Stimulated activated CD8-positive, alpha-beta memory T cell treated with anti-CD3 and anti-CD28 coated beads, Interleukin-4, amount 100 ng/mL, for 1 hour (primary cell): ENCODE data around the gene PDGFB.

ENCODE experiments used
- DNase-seq, 2 donors: peaks; one replicate each; pipeline ENCODE4 v3.0.0-alpha.2; 2020; ENCODE audit warnings: low read depth in 2 of 2, low spot score in 1 of 2

PDGFB gene

DNA sequence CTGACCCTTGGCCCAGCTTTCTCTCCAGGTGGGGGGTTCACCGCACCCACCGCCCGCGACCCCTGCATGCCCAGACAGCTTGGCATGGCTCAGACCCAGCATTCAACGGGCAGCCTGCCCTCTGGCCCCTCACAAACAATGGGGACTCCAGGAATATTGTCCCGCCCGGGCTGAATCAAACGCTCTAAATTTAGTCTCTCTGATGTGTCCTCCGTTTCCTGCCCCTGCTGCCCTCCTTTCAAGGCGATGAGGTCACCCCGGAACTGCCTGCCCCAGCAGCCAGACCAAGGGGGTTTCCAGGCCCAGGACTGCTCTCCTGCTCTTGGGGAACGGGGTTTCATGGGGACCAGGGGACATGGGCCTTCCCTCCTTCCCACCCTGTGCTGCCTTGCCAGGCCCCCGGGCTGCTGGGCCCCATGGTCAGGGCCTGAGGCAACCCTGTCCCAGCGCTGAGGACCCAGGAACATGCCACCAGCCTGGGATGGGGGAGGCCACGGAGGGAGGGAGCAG lies 10.1 kb upstream of the PDGFB start:
- no peak for DNase-seq

DNA sequence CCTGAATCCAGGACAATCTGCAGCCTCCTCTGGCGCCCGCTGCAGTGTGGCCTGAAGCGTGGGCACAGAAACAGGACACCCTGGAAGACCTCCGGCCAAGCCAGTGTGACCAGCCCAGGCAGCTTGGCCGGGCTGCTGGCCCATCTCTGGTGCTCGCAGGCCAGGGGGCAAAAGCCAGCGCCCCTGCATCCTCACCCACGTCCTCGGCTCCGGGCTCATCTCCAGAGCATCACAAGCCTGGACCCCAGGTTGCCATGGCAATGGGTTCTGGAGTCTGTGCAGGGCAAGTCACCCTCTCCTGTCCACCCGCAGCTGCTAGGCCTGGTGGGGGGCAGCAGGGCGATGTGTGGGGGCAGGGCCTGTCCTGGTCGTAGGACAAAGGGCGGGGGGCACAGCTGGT lies 9.3 kb upstream of the PDGFB start:
- DNase-seq: no peak

GRCh38 chr22:39253435-39254070 lies 8.8 kb upstream of the PDGFB start:
- no peak for DNase-seq

DNA sequence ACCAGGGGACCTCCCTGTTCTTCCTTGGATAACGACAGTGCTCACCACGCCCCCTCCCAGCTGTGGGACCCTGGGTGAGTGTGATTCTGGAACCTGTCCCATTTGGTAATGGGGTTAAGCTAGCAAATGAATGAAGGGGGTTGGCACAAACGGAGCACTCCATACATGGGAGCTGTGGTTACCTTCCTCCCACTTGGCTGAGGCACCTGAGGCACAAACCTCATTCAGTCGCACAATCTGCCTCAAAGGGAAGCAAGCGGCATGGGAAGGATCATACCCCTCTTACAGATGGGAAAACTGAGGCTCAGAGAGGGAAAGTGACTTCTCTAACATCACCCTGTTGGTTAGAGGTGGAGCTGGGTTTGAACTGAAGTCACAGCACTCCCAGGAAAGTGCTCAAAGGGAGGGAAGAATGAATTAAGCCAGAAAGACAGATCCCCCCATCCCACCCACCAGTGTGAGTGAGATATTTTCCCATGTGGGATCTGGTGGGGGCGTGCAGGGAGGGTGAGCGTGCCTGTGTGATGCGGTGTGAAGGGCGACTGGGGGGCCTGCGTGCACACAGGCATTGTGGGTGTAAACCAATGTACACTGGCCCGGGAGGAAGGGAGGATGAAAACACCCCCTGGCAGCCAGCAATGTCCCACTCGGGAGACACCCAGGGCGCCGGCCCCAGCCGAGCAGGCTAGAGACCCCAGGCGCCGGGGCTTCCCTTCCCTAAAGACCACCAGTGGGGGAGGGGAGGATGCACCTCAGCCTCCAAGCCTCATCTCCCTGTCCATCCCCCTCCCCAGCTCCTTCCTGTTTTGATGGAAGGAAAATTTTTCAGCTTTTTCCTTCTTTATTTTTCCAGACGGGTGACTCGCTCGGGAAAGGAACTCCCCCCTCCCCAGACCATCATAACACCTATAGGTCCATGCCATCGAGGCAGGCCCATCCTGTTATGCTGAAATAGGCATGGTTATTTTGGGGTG lies 8.0 kb upstream of the PDGFB start:
- no peak for DNase-seq

DNA sequence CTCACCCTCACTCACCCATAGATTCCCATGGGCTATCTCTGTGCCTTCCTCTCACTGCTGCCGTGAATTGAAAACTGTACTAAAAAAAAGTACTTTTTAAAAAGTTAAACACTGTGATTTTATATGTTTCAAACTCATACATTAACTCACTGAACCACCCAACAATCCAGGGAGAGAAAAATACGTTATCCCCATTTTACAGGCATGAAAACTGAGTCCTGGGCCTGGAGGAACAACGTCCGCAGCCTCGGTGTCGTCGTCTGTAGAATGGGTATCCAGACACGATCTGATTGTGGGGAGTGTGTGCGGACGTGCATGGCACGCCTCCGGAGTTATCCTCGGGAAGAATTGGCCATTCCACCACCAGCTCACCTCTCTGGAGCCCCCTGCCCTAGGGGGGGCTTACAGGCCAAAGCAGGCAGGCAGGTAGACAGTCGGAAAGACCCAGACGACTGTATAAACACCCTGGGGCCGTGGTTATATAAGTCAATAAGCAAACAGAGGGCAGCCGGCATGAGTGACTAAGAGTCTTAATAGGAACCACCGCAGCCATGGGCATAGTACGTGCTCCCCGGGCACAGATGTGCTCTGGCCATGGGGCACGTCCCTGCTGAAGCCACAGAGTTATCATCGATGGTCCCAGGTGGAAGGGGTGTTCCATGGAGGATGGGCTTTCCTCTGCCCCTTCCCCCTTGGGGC lies 7.1 kb upstream of the PDGFB start:
- no peak for DNase-seq

DNA sequence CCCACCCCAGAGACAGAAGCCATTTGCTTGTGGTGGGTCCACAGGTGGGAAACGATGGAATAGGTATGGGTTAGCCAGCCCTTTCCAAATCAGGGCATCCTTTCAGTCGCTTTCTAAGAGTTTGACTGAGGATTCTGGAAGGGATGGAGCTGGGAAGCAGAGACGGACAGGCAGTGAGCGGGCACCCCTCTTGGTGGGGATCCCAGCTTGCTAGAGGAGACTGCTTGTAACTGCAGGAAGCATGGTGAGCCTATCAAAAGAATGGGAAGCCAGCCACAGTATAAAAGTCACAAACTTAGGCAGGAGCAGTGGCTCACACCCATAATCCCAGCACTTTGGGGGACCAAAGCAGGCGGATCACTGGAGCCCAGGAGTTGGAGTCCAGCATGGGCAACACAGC lies 6.1 kb upstream of the PDGFB start:
- DNase-seq: no peak

GRCh38 chr22:39250131-39250530 lies 5.3 kb upstream of the PDGFB start:
- DNase-seq: no peak

- DNase-seq: no peak
These were observed 4.4 kb upstream of the PDGFB start for GRCh38 chr22:39249086-39249704.

GRCh38 chr22:39248254-39248653 lies 3.5 kb upstream of the PDGFB start:
- DNase-seq: no peak

- no peak for DNase-seq
These were observed 2.6 kb upstream of the PDGFB start for GRCh38 chr22:39247361-39247760.

DNA sequence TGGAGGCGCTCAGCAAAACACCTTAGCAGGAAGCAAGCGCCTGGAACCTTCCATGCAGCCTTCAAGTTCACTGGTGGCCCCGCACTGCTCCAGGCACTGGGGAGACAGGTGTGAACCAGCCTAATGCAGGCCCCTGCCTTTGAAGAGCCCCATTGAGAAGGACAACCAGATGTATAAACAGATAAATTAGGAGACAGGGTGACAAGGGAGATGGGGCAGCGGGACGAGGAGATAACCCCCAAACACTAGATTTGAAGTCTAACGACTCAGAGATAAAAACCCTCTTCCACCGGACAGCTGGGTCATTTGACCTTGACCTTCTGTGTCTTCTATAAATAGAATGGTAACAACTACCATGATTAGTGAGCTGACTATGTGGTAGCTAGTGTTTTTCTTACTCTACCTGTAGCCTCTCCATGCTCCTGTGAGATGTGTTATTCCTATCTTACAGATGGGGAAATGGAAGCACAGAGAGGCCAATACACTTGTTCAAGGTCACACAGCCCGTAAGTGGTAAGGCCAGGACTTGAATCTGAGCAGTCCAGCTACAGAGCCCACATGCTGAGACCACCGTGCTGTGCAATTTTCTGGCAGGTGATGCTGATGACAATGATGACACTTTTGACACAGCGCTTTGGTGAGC lies 2.0 kb upstream of the PDGFB start:
- no peak for DNase-seq

DNA sequence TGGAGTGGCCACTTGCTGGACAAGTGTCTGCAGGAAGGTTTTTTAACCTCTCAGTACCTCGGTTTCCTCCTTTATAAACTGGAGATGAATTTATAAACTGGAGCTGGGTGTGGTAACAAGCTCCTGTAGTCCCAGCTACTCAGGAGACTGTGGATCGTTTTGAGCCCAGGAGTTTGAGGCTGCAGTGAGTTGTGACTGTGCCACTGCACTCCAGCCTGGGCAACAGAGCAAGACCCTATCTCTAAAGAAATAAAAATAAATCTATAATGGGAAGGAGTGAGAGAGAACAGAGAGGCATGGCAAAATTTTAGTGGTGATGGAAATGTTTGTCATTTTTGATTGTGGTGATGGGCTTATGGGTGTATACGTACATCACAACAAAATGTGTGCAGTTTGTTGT lies 1.4 kb upstream of the PDGFB start:
- DNase-seq: no peak

- no peak for DNase-seq
These were observed 603 bp upstream of the PDGFB start for GRCh38 chr22:39245130-39246039.

- DNase-seq: no peak
These were observed 666 bp downstream of the PDGFB start for GRCh38 chr22:39244136-39244495.

- DNase-seq: no peak
These were observed 1.2 kb downstream of the PDGFB start for GRCh38 chr22:39243439-39244135.

GRCh38 chr22:39242595-39243438 lies 2.0 kb downstream of the PDGFB start:
- DNase-seq: no peak

GRCh38 chr22:39241794-39242594 lies 2.8 kb downstream of the PDGFB start:
- DNase-seq: no peak
